HepG2 (cell line): ENCODE data around the gene FAM162A.

Experiments used
- PLRG1 ChIP-seq: fragments of 450-650 bp; conservative IDR thresholded peaks from 2 replicates; pipeline ENCODE4 v1.6.1; 2016
- SNAPC2 ChIP-seq: sonication (generic); formaldehyde crosslinking; IDR thresholded peaks from 2 replicates; pipeline ENCODE4 v1.8.1; 2022; ENCODE audit warnings: mild to moderate bottlenecking, missing genetic modification reagents
- ZBTB40 ChIP-seq, 2 experiments: fragments of 450-650 bp in 1 of 2; sonication (generic) in 1 of 2; formaldehyde crosslinking in 1 of 2; IDR thresholded peaks; 2 replicates each; pipeline versions ENCODE4 v1.6.1 to v1.8.0; 2016 to 2022; ENCODE audit warnings: antibody characterized with exemption in 1 of 2, mild to moderate bottlenecking in 1 of 2, missing genetic modification reagents in 1 of 2
- ZFP36 ChIP-seq: fragments of 150-350 bp; IDR thresholded peaks from 2 replicates; pipeline ENCODE4 v1.6.1; 2018; ENCODE audit warnings: borderline replicate concordance, low read length, low read depth; ENCODE audit not compliant: partially characterized antibody
- TF ChIP-seq, protein P1 (sequence below): sonication (generic); formaldehyde crosslinking; IDR thresholded peaks from 2 replicates; pipeline ENCODE4 v1.4.0; 2020; ENCODE audit warnings: missing genetic modification reagents

GRCh38 chr3:122382888-122383666, 905 bp upstream of the FAM162A start, which contains the start of gene MIX23:
- TF ChIP-seq ZFP36 (no peak), ZBTB40 (IDR thresholded peaks at IDR 0.05) (no peak), ZBTB40 (CRISPR knock-in tag; IDR thresholded peaks at IDR 0.05) (peak; percentile 89), PLRG1 (no peak), SNAPC2 (CRISPR knock-in tag) (peak; percentile 70; the same call in 1 of the 2 replicates)
- TF ChIP-seq, protein P1, sequence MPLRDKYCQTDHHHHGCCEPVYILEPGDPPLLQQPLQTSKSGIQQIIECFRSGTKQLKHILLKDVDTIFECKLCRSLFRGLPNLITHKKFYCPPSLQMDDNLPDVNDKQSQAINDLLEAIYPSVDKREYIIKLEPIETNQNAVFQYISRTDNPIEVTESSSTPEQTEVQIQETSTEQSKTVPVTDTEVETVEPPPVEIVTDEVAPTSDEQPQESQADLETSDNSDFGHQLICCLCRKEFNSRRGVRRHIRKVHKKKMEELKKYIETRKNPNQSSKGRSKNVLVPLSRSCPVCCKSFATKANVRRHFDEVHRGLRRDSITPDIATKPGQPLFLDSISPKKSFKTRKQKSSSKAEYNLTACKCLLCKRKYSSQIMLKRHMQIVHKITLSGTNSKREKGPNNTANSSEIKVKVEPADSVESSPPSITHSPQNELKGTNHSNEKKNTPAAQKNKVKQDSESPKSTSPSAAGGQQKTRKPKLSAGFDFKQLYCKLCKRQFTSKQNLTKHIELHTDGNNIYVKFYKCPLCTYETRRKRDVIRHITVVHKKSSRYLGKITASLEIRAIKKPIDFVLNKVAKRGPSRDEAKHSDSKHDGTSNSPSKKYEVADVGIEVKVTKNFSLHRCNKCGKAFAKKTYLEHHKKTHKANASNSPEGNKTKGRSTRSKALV (CRISPR knock-in tag): peak; percentile 51; the same call in 1 of the 2 replicates
